IMR-90 (cell line): ENCODE data around the gene TEKT5. TPM values are rescaled to one million over a fixed set of nuclear protein-coding genes. Genes with fewer than 3 reads are reported as not detected.

Experiments used
- ATAC-seq: fragments of 200-7000 bp; cut with Tn5 transposase; 2 replicates; pipeline ENCODE4 v1.9.1; 2020; ENCODE audit warnings: low read depth, mild to moderate bottlenecking, moderate library complexity
- BruUV-seq: library from RNA; stranded (reverse); fragments of 400-500 nt; replicated peaks from 2 replicates; lab custom pipeline; 2021; lab: Mats Ljungman, UMichigan
- CTCF ChIA-PET: fragments of 300-600 bp; formaldehyde crosslinking; extraction: SDS; loops from one replicate; lab custom pipeline; 2021; ENCODE audit warnings: antibody characterized with exemption; lab: Yijun Ruan, JAX
- POLR2A ChIA-PET: fragments of 300-600 bp; sonication (Branson Sonifier 250); formaldehyde crosslinking; loops from one replicate; lab custom pipeline; 2022; ENCODE audit warnings: antibody characterized with exemption; ENCODE audit not compliant: unreplicated experiment; lab: Charles Lee
- DNase-seq: peaks from one replicate; pipeline ENCODE4 v3.0.0; 2013
- H2AFZ ChIP-seq: replicated peaks from 2 replicates; pipeline ENCODE3; 2013; ENCODE audit warnings: low read length, mild to moderate bottlenecking; ENCODE audit not compliant: poor library complexity
- H2AK5ac ChIP-seq: 2 replicates; pipeline ENCODE4 v1.6.1; 2013; ENCODE audit warnings: low read depth, low read length, inconsistent platforms
- H2AK9ac ChIP-seq: replicated peaks from 2 replicates; pipeline ENCODE3; 2013; ENCODE audit warnings: mild to moderate bottlenecking, low read depth, low read length, moderate library complexity; ENCODE audit not compliant: poor library complexity
- H2BK120ac ChIP-seq: 2 replicates; pipeline ENCODE4 v1.6.1; 2013; ENCODE audit warnings: low read depth, low read length, inconsistent platforms
- H2BK15ac ChIP-seq: 3 replicates; pipeline ENCODE4 v1.6.1; 2013; ENCODE audit warnings: low read depth, low read length, inconsistent platforms
- H2BK20ac ChIP-seq: 2 replicates; pipeline ENCODE4 v1.6.1; 2013; ENCODE audit warnings: low read depth, mild to moderate bottlenecking, inconsistent platforms, low read length, moderate library complexity
- H2BK5ac ChIP-seq: 2 replicates; pipeline ENCODE4 v1.6.1; 2013; ENCODE audit warnings: mild to moderate bottlenecking, low read depth, low read length, inconsistent platforms; ENCODE audit not compliant: poor library complexity, severe bottlenecking
- H3K14ac ChIP-seq: replicated peaks from 2 replicates; pipeline ENCODE4 v1.6.1; 2013; ENCODE audit warnings: low read depth, low read length, inconsistent platforms
- H3K18ac ChIP-seq: 2 replicates; pipeline ENCODE4 v1.6.1; 2013; ENCODE audit warnings: low read depth, low read length, control low read depth
- H3K23ac ChIP-seq: 2 replicates; pipeline ENCODE4 v1.6.1; 2013; ENCODE audit warnings: low read depth, low read length, inconsistent platforms
- H3K27ac ChIP-seq: 2 replicates; pipeline ENCODE4 v1.5.1; 2013; ENCODE audit warnings: mild to moderate bottlenecking, control low read depth, low read length; ENCODE audit not compliant: insufficient read depth
- H3K27me3 ChIP-seq: 2 replicates; pipeline ENCODE4 v1.6.1; 2013; ENCODE audit warnings: low read length; ENCODE audit not compliant: control insufficient read depth, insufficient read depth
- H3K36me3 ChIP-seq: 2 replicates; pipeline ENCODE4 v1.6.1; 2013; ENCODE audit warnings: low read length, mixed read lengths; ENCODE audit not compliant: control insufficient read depth, insufficient read depth
- H3K4ac ChIP-seq: 2 replicates; pipeline ENCODE4 v1.6.1; 2013; ENCODE audit warnings: low read depth, low read length, inconsistent platforms
- H3K4me1 ChIP-seq: 2 replicates; pipeline ENCODE4 v1.6.1; 2013; ENCODE audit warnings: low read length, mixed read lengths; ENCODE audit not compliant: control insufficient read depth, insufficient read depth
- H3K4me2 ChIP-seq: 2 replicates; pipeline ENCODE4 v1.6.1; 2013; ENCODE audit warnings: low read depth, mild to moderate bottlenecking, control low read depth, low read length, moderate library complexity
- H3K4me3 ChIP-seq: 2 replicates; pipeline ENCODE4 v1.5.1; 2013; ENCODE audit warnings: low read depth, mild to moderate bottlenecking, control low read depth, low read length, moderate library complexity; ENCODE audit not compliant: insufficient read depth
- H3K56ac ChIP-seq: 2 replicates; pipeline ENCODE4 v1.6.1; 2013; ENCODE audit warnings: low read length, inconsistent platforms; ENCODE audit not compliant: insufficient read depth; ENCODE audit errors: extremely low read depth
- H3K79me1 ChIP-seq, 2 experiments: 2 replicates each; pipeline ENCODE4 v1.6.1; 2013; ENCODE audit warnings: low read length in 2 of 2, inconsistent platforms in 1 of 2, low read depth in 1 of 2
- H3K9ac ChIP-seq: 2 replicates; pipeline ENCODE4 v1.6.1; 2013; ENCODE audit warnings: low read depth, low read length, control low read depth
- H3K9me1 ChIP-seq: 2 replicates; pipeline ENCODE4 v1.6.1; 2013; ENCODE audit warnings: low read length, inconsistent platforms; ENCODE audit not compliant: insufficient read depth
- H3K9me3 ChIP-seq: 2 replicates; pipeline ENCODE4 v1.6.1; 2013; ENCODE audit warnings: low read length; ENCODE audit not compliant: control insufficient read depth, insufficient read depth
- H4K20me1 ChIP-seq: 2 replicates; pipeline ENCODE4 v1.6.1; 2013; ENCODE audit warnings: low read length, inconsistent platforms; ENCODE audit not compliant: insufficient read depth
- H4K5ac ChIP-seq: 2 replicates; pipeline ENCODE4 v1.6.1; 2013; ENCODE audit warnings: mild to moderate bottlenecking, low read depth, low read length, control low read depth
- H4K8ac ChIP-seq, 2 experiments: 2 replicates each; pipeline ENCODE4 v1.6.1; 2013; ENCODE audit warnings: low read depth in 2 of 2, low read length in 2 of 2, control low read depth in 1 of 2, inconsistent platforms in 1 of 2
- H4K91ac ChIP-seq: 2 replicates; pipeline ENCODE4 v1.6.1; 2013; ENCODE audit warnings: low read depth, low read length, inconsistent platforms; ENCODE audit not compliant: insufficient read depth
- MXI1 ChIP-seq: IDR thresholded peaks from 2 replicates; pipeline ENCODE4 v1.6.1; 2012; ENCODE audit warnings: low read depth, mild to moderate bottlenecking, low read length, moderate library complexity, borderline replicate concordance
- RAD21 ChIP-seq: IDR thresholded peaks from 2 replicates; pipeline ENCODE4 v1.6.1; 2012; ENCODE audit warnings: low read length, improper control_type of control experiment
- RCOR1 ChIP-seq: IDR thresholded peaks from 2 replicates; pipeline ENCODE4 v1.6.1; 2012; ENCODE audit warnings: mild to moderate bottlenecking, low read length, improper control_type of control experiment; ENCODE audit not compliant: insufficient replicate concordance
- RFX5 ChIP-seq: IDR thresholded peaks from 2 replicates; pipeline ENCODE4 v1.8.0; 2012; ENCODE audit warnings: low read depth, mild to moderate bottlenecking, low read length, moderate library complexity
- SMC3 ChIP-seq: fragments of 150-350 bp; IDR thresholded peaks from 2 replicates; pipeline ENCODE4 v1.6.1; 2016; ENCODE audit warnings: low read depth, mild to moderate bottlenecking, antibody characterized with exemption, low read length, moderate library complexity
- WGBS, 2 experiments: methylation state at CpG; one replicate each; pipeline versions ENCODE4 v1.1.5 to v1.1.7; 2013; ENCODE audit warnings: missing lambda C conversion rate in 2 of 2; ENCODE audit not compliant: insufficient read length in 1 of 2; ENCODE audit errors: extremely low coverage in 2 of 2; 5-methylcytosine and 5-hydroxymethylcytosine counted together
- dilution Hi-C: fragments of 300-500 bp; cut with HindIII; formaldehyde crosslinking; loops from one replicate; pipeline ENCODE4 v1.14.3; 2018; ENCODE audit warnings: low sequenced_read_pairs; ENCODE audit not compliant: unreplicated experiment
- in situ Hi-C: fragments of 300-500 bp; cut with MboI; formaldehyde crosslinking; loops from 3 replicates; pipeline ENCODE4 v1.14.3; 2019; ENCODE audit warnings: low sequenced_read_pairs, inconsistent platforms, mixed read lengths
- intact Hi-C: fragments of 100-400 bp; cut with micrococcal nuclease; formaldehyde crosslinking; loops from 2 replicates; pipeline ENCODE4 v1.10.0; 2022
- polyA plus RNA-seq, 3 experiments: library from polyadenylated mRNA; depleted of rRNA; stranded (reverse); fragments of >200 nt; gene quantifications; 2 replicates each; pipeline ENCODE4 v1.2.3, GENCODE V29; 2012; ENCODE audit warnings: low replicate concordance in 1 of 3
- total RNA-seq: library from RNA; depleted of rRNA; stranded (reverse); fragments of >200 nt; gene quantifications from 2 replicates; pipeline ENCODE4 v1.2.3, GENCODE V29; 2012

Gene TEKT5
- total and polyA plus RNA-seq, 2 of the 4 experiments (the other 2 are of a cell fraction): 0.17 TPM; not detected in 1

DNA sequence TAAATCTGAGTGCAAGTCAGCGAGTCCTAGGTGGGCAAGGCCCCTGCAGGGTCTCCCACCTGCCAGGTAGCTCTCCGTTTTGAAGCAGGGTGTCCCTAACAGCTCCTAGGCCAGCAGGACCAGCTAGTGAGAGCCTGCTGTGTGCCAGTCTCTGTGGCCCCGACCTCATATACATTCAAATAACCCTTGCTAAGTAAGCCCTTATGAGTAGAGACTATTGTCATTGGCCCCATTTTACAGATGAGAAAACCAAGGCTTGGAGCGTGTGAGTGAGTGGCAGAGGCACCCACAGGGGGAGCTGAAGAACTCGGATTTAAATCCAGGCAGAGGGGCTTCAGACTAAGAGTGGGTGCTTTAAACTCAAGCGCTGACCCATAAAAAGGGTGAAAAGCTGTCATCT is 74.6 kb downstream of the TEKT5 start:
- Histone ChIP-seq H3K27me3 (peaks cover 13% of the 10 kb centered on the region), H3K4me2 (no peak overlapping the region), H3K4me1 (peaks cover 4% of the 10 kb centered on the region; the same call in 1 of the 2 replicates), H2AFZ (no peak overlapping the region), H3K79me1 (no peaks in the 10 kb centered on the region), H2BK20ac (no peak overlapping the region), H3K27ac (no peak overlapping the region), H4K20me1 (no peaks in the 10 kb centered on the region), H2AK5ac (no peak overlapping the region), H3K4me3 (no peak overlapping the region), H3K23ac (no peak overlapping the region), H3K9ac (no peak overlapping the region), H3K9me3 (no peaks in the 10 kb centered on the region), H3K9me1 (no peaks in the 10 kb centered on the region), H2BK5ac (no peak overlapping the region), H3K18ac (no peak overlapping the region), H2BK15ac (no peak overlapping the region), H2BK120ac (no peak overlapping the region), H4K8ac (no peak overlapping the region), H3K14ac (no peak overlapping the region), H4K91ac (no peak overlapping the region), H3K36me3 (no peaks in the 10 kb centered on the region), H3K4ac (no peak overlapping the region), H2AK9ac (no peak overlapping the region), H3K56ac (no peak overlapping the region), H4K5ac (no peak overlapping the region)
- 69% methylated on average over 4 of the region's 6 CpGs; no CpG with 5 or more reads in 1 of the 2 experiments for WGBS, 2 experiments
- intact Hi-C loops (no loop called here), dilution Hi-C loops (no loop called here), in situ Hi-C loops (no loop called here)
- TF ChIP-seq RFX5: no peak
- no peak for TF ChIP-seq RAD21
- no peak for TF ChIP-seq MXI1
- no peak for TF ChIP-seq SMC3
- no peak for TF ChIP-seq RCOR1
- ATAC-seq (no peak), DNase-seq (no peak)
- no TSS peak for BruUV-seq
- ChIA-PET CTCF (no interaction called here), POLR2A (no interaction called here)
